ENCODE measurements around the gene ZG16. TPM values are rescaled to one million over a fixed set of nuclear protein-coding genes. Genes with fewer than 3 reads are reported as not detected.
"Not testable (repeated sequence)": the region's sequence is repeated elsewhere in the genome, so short reads cannot be mapped to it uniquely, and the experiment has no call there.

The ZG16 gene
- total RNA-seq, 1 donor from 2014 or later: not detected

DNA sequence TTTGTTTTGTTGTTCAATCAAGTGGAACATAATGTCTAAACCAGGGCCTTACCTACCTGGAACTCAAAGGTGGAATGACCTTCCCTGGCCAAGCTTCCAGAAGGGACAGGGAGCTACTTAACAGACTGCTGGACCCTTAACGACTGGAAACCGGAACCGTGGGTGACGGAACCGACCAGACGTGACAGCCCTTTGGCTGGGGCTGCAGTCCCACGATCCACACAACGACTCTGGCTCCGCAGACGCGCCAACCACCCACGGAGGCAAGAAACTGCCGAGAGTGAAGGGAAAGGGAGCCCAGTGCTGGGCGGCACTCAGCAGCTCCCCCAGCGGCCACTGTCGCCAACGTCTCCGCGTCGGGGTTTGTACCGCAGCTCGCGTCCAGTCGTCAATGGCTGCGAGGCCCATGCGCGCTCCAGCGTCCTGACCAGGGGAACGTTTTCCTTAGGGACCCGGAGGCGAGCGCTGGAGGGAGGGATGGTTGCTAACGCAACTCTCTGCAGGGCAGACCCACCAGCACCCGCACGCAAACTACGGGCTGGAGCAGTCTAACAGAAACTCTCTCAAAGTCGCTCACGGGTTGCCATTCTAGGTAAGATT is 6.9 kb downstream of the ZG16 start:
- peak; percentile 79 for DNase-seq
- H3K27ac ChIP-seq (replicated peaks): peak overlapping the region; percentile 34
- intact Hi-C loops (cut with micrococcal nuclease): no loop called here

DNA sequence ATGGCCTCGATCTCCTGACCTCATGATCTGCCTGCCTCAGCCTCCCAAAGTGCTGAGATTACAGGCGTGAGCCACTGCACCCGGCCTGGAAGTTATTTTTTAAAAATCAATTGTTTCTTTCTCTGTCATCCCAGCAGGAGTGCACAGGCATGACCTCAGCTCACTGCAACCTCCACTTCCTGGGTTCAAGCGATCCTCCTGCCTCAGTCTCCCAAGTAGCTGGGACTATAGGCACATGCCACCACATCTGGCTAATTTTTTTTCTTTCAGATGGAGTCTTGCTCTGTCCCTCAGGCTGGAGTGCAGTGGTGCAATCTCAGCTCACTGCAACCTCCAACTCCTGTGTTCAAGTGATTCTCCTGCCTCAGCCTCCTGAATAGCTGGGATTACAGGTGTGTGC is 9.1 kb downstream of the ZG16 start:
- DNase-seq; H3K36me3 ChIP-seq; intact Hi-C loops (cut with micrococcal nuclease); H3K4me3 ChIP-seq; H3K27ac ChIP-seq (replicated peaks); H3K9me3 ChIP-seq (replicated peaks); H3K27me3 ChIP-seq (ENCODE audit: low read depth): not testable (repeated sequence)
- peaks cover 33% of the 10 kb centered on the region for H3K4me1 ChIP-seq

More for the DNA sequence above, 6.9 kb downstream of the ZG16 start:
- TF ChIP-seq, protein P1, sequence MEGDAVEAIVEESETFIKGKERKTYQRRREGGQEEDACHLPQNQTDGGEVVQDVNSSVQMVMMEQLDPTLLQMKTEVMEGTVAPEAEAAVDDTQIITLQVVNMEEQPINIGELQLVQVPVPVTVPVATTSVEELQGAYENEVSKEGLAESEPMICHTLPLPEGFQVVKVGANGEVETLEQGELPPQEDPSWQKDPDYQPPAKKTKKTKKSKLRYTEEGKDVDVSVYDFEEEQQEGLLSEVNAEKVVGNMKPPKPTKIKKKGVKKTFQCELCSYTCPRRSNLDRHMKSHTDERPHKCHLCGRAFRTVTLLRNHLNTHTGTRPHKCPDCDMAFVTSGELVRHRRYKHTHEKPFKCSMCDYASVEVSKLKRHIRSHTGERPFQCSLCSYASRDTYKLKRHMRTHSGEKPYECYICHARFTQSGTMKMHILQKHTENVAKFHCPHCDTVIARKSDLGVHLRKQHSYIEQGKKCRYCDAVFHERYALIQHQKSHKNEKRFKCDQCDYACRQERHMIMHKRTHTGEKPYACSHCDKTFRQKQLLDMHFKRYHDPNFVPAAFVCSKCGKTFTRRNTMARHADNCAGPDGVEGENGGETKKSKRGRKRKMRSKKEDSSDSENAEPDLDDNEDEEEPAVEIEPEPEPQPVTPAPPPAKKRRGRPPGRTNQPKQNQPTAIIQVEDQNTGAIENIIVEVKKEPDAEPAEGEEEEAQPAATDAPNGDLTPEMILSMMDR (IDR thresholded peaks at IDR 0.05; ENCODE audit: borderline replicate concordance): peak; percentile 92
- Histone ChIP-seq H3K27me3 (ENCODE audit: low read depth) (peaks cover 3% of the 10 kb centered on the region), H3K4me3 (peak overlapping the region; percentile 53), H3K36me3 (no peaks in the 10 kb centered on the region), H3K4me1 (peaks cover 17% of the 10 kb centered on the region), H3K9me3 (replicated peaks) (no peaks in the 10 kb centered on the region)

DNA sequence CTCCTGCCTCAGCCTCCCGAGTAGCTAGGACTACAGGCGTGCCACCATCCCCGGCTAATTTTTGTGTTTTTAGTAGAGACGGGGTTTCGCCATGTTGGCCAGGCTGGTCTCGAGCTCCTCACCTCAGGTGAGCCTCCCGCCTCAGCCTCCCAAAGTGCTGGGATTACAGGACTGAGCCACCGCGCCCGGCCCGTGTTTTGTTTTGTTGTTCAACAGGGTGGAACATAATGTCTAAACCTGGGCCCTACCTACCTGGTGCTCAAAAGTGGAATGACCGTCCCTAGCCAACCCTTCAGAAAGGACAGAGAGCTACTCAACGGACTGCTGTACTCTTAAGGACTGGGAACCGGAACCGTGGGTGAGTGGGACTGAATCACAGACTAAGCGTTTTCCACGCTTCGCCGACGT is 11.7 kb downstream of the ZG16 start:
- peaks cover 32% of the 10 kb centered on the region for H3K4me1 ChIP-seq
- TF ChIP-seq, protein P1 (IDR thresholded peaks at IDR 0.05; ENCODE audit: borderline replicate concordance): no peak
- peak overlapping the region; percentile 94 for H3K27ac ChIP-seq (replicated peaks)
- H3K4me3 ChIP-seq: peak overlapping the region; percentile 93
- intact Hi-C loops (cut with micrococcal nuclease): no loop called here
- no peaks in the 10 kb centered on the region for H3K36me3 ChIP-seq
- no peaks in the 10 kb centered on the region for H3K27me3 ChIP-seq (ENCODE audit: low read depth)
- DNase-seq: no peak
- H3K9me3 ChIP-seq (replicated peaks): no peaks in the 10 kb centered on the region

DNA sequence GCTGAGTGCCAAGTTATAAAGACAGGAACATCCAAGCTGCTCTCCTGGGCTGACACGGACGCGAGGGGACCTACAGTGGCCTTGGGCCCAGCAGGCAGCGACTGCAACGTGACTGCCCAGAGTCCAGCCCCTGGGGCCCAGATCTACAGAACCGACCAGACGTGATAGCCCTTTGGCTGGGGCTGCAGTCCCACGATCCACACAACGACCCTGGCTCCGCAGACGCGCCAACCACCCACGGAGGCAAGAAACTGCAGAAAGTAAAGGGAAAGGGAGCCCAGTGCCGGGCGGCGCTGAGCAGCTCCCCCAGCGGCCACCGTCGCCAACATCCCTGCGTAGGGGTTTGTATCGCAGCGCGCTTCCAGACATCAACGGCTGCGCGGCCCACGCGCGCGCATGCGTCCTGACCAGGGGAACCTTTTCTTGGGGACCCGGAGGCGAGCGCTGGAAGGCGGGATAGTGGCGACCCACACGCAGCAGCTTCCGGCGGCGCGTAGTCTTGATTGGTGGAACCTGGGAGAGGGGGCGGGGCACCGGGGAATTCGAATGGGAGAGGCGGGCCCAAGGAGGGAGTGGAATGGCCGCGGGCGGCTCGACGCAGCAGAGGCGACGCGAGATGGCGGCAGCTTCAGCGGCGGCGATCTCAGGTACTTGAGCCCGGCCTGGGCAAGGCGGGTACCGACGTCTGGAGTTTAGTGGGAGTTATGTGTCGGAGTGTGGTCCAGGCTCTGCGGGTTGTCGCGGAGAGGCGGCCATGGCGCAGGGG is 12.3 kb downstream of the ZG16 start, which contains the start of gene KIF22:
Gene KIF22, plus strand, starts transcription at position 569 of the 766 bp plus-strand sequence. Its CDS starts 9 bp downstream, at position 578.
- TF ChIP-seq, protein P1 (IDR thresholded peaks at IDR 0.05; ENCODE audit: borderline replicate concordance): peak; percentile 82
- H3K4me3 ChIP-seq: peak within 1 kb of the TSS; percentile 93
- peak within 1 kb of the TSS; percentile 94 for H3K27ac ChIP-seq (replicated peaks)
- H3K4me1 ChIP-seq: peaks cover 26% of the 10 kb centered on the region
- no peaks in the 10 kb centered on the region for H3K9me3 ChIP-seq (replicated peaks)
- H3K36me3 ChIP-seq: no peaks in the 10 kb centered on the region
- H3K27me3 ChIP-seq (ENCODE audit: low read depth): no peaks in the 10 kb centered on the region
- peak; percentile 99 for DNase-seq
- intact Hi-C loops (cut with micrococcal nuclease): no loop called here

DNA sequence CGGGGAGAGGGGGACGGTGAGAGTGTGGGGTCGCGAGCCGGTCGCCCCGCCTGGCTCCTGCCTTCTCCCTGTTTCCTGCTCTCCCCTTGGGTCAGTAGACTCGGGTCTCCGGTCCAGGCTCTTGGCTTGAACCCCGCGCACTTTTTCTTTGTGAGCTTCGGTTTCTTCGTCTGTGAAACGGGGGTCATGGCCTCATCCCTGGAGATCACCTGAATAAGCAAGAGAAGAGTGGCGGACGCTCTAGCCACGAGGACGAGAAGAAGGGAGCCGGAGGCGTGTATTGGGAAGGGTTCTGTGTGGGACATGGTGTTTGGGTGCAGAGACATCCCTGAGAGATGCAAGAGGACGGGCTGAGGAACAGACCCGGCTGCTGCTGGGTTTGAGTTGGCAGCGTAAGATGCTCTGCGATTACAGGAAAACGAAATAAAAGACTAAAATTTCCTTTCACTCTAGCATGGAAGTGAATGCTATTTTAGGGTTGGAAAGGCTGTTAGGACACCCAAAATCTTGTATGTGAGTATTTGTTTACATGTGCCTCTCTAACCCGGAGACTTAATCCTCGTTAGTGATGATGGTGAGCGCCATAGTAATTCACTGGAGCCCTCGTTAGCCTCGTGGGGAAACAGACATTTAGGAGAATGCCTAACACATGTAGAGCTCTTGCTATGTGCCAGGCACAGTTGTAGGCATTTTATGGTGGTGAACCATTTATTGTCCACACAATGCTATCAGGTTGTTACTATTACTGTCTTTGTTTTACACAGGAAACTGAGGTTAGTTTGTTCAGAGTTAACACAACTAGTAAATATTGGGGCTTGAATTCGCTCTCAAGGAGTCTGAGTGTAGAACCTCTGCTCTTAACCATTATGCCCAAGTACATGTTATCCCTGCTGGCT is 13.1 kb downstream of the ZG16 start:
- intact Hi-C loops (cut with micrococcal nuclease): no loop called here

More for the DNA sequence above, 13.1 kb downstream of the ZG16 start:
- DNase-seq: no peak
- H3K27ac ChIP-seq (replicated peaks): peak overlapping the region; percentile 94
- TF ChIP-seq, protein P1 (IDR thresholded peaks at IDR 0.05; ENCODE audit: borderline replicate concordance): no peak
- no peaks in the 10 kb centered on the region for H3K9me3 ChIP-seq (replicated peaks)
- H3K36me3 ChIP-seq: no peaks in the 10 kb centered on the region
- H3K4me3 ChIP-seq: peak overlapping the region; percentile 93
- peaks cover 22% of the 10 kb centered on the region for H3K4me1 ChIP-seq
- no peaks in the 10 kb centered on the region for H3K27me3 ChIP-seq (ENCODE audit: low read depth)
